Brain pericyte (primary cell): ENCODE measurements around the gene PRDM11.

Source experiments
- DNase-seq: peaks from one replicate; pipeline ENCODE4 v3.0.0-alpha.2; 2012; ENCODE audit warnings: low read depth, low spot score

The PRDM11 gene

DNA sequence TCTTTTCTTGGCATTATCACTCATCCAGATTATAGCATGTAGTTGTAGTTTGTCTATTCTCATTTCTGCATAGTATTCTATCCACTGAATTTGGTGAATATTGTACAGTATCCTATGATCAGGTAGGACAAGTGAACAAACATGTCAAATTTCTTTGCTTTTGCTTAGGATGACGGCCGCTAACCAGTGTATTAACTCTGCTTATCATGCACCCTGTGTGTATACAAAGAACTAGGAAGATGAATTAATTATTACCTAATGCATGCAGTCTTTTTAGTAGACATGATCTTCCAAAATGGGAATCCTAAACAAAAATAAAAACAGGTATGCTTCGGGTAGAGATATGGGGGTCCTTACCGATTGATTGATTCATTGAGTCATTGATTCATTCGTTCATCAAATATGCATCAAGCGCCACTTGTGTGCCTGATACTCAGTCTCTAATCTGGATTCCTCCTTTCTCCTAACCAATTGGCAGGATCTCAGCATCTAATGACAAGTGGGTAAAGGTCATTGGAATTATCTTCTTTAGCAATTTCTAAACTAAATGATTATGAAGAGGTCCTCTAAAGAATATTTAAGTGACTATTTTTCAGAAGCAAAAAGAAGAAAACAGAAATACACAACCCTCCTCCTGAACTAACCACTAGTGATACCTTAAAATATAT, 27.9 kb downstream of the PRDM11 start:
- no peak for DNase-seq

DNA sequence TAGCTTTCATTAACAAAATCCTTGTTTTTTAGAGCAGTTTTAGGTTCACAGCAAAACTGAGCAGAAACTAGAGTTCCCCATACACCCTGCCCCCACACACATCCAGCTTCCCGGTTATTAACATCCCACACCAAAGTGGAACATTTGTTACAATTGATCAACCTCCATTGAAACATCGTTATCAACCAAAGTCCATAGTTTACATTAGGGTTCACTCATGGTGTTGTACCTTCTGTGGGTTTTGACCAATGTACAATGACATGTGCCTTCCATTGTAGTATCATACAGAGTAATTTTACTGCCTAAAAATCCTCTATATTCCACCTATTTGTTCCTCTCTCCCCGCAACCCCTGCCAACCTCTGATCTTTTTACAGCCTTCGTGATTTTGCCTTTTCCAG, 28.5 kb downstream of the PRDM11 start:
- no peak for DNase-seq

DNA sequence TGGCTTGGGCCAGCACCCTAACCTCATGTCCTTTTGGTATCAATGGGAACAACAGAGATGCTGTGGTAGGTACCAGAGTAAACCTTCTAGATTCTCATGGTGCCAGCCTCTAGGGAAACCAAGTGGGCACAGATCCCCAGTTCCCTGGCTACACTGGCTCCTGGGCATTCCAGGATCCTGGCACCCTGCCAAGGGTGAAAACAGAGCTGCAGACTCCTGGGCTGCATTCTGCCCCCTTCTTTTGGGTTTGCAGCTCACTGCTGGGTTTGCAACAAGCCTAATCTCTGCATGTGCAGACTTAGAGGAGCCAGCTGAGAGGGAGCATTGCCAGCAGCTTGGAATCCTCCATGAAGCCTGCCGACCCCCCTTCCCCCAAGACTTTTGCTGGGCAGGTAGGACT, 30.6 kb downstream of the PRDM11 start:
- DNase-seq: no peak

DNA sequence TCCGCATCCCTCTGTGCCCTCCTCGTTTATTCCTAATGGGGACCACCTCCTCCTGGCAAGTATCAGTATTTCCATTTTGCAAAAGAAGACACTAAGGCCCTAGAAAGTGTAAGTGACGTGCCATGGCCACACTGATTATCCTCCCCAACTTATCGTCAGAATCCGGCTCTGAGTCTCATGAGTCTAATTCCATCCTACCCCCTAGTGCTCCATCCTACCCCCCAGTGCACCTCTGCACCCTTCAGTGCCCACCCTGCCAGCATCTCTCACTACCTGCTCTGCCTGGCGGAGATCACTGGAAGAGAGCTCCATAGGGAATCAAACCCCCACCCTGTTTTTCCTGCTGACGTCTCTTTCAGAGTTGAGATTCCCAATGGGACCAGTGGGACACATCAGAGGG, 31.8 kb downstream of the PRDM11 start:
- DNase-seq: no peak

DNA sequence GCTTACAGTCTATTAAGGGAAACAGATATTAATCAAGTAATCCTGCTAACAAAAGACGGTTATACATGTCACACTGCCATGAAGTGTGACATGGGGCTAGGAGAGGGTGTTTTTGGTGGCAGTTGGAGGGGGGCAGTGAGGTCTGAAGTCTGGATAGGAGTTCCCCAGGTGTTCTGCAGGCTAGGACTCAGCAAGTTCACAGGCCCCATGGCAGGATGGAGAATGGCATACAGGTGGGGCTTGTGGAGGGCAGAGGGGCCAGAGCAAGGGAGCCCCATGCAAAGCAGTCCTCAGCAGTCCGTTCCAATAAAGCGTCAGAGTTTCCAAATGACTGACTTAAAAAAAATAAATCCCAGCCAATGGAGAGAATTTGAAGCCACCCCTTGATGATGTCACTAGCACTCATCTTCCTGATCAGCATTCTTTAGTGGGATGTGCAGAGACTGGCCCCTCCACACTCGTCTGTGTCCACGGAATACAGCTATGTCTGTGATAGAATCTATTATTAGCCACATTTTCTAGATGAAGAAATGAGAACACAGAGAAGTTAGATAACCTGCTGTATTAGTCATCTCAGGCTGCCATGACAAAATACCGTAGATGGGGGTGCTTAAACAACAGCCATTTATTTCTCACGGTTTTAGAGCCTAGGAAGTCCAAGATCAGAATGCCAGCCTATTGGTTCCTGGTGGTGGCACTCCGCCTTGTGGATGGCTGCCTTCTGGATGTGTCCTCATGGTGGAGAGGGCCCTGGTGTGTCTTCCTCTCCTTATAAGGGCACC, 32.6 kb downstream of the PRDM11 start:
- DNase-seq: no peak

DNA sequence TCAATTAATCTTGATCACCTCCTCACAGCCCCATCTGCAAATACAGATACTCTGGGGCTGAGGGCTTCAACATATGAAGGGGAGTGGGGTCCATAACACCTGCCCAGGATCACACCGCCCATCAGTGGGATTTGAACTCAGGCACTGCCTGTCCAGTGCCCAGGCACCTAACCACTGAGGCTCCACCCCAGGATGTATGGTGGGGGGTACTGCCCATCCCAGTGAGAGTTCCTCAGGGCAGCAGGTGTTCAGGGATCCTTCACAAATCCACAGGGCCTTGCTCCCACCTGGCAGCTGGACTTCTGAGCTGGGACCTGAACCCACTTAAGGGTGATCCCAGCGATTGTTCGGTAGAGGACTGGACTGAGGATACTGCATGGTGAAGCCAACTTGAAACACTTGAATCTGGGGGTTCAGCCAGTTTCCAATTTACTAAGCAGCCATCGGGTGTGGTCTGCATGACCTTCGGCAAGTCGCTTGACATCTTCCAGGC, 33.3 kb downstream of the PRDM11 start:
- DNase-seq: no peak

DNA sequence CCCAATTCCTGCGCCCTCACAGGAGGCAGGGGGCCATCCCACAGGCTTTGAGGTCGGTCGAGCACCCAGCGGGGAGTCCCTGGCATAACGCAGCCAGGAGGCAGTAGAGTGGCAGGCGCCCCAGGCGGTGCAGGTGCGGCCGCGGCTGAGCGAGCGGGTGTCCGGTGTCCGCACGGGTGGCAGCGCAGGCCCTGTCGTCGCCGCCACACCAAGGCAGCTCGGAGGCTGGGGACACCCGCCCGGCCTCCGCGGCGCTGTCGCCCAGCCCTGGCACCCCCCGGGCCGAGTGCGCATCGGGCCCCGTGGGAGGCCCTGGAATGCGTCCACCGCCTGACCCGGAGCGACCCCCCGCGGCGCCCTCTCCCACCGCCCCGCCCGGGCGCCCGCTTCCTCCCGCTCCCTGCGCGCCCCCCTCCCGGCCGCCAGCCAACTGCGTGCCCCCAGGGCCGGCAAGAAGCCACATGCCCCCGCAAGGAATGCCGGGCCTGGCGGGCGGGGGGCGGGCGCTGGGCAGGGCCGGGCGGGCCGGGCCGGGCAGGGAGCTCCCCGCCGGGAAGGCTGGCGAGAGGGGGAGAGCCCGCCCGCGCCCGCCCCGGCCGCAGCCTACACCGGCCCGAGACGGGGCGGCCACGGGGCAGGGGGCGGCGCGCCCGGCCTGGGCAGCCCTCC, 33.9 kb downstream of the PRDM11 start:
- DNase-seq: no peak

DNA sequence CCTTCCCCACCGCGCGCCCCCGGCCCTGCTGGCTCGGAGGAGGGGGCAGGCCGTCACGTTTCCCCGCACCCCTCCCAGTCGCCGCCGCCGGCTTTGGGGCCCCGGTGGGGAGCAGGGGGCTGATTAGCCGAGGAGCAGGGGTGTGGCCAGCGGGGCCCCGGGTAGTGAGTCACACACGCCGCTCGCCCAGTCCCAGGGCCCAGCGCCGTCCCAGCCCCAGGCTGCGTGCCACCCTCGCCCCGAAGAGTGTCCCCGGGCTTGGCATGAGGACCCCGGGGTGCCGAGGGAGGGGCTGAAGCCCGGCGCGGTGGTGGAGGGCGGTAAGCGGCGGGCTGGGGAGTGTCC, 34.4 kb downstream of the PRDM11 start:
- DNase-seq: no peak

DNA sequence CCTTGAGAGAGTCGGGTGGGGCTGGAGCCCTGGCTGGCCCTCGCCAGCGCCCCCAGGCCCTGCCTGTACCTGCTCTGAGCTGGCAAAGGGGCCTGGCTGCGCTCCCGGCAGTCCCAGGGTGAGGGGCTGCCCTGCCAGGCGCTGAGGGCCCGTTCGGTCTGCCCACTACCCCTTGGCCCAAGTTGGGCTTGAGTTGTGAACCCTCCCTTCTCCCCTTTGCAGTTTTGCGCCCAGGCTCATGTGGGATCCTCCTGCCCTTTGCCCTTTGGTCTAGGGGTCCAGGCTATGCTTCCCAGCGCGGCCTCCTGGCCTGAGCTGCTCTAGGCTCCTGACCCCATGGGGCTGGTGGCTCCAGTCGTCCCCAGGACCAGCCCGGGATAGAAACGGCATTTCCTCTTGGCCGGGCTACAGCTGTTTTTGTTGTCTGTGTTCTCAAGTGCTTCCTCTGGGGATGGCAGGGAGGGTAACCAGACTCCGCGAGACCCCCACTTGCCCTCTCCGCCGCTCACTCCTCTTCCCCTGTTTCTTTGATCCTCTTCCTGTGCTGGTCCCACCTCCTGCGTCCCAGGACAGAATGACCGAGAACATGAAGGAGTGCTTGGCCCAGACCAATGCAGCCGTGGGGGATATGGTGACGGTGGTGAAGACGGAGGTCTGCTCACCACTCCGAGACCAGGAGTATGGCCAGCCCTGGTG, 34.9 kb downstream of the PRDM11 start:
- DNase-seq: no peak

DNA sequence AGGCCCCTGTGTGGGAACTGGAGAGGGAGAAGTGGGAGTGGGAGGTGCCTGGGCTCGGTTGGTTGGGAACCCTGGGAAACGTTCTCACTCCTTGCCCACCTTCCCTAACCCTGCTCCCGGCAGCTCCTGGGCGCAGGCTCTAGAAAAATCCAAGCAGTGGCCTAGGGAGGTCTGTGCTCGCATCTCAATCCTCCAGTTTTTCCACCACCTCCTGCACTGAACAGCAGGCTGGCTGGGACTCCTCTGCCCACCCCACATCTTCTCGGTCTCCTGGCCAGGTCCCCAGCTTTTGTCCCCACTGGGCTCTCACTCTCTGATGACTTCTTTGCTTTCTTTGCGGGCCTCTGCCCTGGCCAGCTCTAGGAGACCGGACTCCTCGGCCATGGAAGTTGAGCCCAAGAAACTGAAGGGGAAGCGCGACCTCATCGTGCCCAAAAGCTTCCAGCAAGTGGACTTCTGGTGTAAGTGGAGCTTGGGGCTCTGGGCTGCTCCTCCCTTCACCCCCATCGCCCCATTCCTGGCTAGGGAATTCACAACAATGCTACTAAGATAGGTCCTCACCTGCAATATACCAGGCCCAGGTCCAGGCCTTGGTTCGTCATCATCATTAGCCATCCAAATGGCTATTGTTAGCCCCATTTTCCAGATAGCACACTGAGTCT, 35.6 kb downstream of the PRDM11 start:
- no peak for DNase-seq

DNA sequence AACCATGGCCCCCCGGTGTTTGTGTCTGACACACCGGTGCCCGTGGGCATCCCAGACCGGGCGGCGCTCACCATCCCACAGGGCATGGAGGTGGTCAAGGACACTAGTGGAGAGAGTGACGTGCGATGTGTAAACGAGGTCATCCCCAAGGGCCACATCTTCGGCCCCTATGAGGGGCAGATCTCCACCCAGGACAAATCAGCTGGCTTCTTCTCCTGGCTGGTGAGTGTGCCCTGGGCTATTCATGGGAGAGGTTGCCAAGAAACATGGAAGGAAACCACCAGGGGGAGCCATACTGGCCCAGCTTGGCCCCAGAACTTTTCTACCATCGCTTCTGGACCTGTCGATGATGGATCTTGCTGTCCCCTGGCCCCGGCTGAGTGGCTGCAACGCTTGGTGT, 36.5 kb downstream of the PRDM11 start:
- no peak for DNase-seq

DNA sequence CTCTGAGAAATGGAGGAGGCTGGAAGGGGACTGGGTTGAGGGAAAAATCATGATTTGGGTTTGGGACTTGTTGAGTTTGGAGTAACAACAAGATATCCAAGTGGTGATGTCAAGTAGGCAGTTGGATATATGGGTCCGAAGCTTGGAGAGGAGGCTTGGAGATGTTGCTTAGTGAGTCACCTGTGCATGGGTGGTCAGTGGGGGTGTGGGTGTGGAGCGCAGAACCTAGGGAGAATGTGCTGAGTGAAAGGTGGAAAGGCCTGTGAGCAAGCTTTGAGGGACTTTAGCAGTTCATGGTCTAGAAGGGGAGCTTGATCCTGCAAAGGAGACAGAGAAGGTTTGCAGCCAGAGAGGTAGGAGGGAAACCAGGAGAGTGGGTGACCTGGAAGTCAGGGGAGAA, 38.2 kb downstream of the PRDM11 start:
- DNase-seq: no peak

DNA sequence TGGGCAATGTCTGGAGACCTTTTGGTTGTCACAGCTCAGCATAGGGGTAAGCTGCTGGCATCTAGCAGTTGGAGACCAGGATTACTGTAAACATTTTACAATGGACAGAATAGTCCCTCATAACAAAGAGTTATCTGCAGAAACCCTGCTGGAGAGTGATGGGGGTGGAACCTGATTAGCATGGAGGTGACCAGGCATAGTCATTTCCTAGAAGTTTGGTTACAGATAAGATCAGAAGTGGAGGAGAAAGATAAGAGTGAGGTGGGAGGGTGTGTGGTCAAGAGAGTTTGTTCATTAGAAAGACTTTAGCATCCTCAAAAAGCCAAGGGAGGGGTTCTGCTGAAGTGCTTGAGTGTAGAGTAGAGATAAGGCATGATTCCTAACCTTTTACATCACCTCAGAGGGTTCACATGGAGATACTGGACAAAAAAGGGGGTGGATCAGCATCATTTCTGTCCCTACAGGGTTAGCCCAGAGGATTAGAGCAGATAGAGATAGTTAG, 38.8 kb downstream of the PRDM11 start:
- no peak for DNase-seq

DNA sequence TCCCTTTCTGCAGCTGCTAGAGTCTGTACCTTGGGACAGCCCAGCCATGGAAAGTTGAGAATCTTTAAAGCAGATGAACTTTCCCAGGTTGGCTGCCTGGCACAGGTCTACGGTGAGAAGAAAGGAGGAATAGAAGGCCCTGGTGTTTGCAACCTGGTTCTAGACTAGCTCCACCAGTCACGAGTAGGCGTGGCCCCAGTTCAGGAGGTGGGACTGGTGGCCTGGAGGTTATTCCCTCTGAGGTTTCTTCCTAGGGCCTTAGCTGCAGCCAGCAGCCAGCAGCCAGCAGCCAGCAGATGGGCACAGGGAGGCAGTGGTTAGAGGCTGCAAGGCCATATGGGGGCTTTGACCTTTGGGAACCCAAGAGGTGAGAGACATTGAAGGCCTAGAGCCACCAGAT, 40.9 kb downstream of the PRDM11 start:
- no peak for DNase-seq

DNA sequence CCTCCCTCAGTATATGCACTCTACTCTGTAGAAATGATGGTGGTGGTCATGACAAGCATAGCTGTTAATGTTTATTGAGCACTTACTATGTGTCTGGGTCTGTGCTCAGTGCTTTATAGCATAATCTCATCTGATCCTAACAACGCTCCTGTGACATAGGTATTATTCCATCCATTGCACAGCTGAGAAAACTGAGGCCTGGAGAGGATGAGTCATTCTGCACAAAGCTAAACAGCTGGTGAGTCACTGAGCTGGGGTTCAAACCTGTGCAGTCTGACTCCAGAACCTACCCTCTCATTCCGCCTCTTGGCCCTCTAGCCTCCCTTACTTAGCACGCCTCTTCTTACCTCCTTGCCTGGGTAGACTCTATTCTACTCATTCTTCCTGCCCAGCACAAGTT, 41.7 kb downstream of the PRDM11 start:
- no peak for DNase-seq

DNA sequence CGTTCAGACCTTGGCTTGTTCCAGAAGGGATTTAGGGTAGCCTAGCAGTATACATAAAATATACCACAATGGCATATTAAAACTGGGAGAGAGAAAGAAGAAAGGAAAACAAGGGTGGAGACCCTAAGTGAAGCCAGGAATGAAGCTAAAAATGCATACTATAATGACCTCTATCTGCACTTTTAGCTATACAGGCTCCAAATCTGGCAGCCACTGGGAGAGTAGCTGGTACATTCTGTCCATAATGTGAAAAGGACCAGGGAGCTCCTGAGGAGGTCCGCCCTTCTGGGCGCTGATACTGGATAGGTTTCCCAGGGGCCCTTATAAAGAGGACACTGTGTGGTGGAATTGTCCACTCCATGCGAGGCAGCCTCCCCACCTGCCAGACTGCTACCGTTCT, 42.8 kb downstream of the PRDM11 start:
- DNase-seq: no peak

DNA sequence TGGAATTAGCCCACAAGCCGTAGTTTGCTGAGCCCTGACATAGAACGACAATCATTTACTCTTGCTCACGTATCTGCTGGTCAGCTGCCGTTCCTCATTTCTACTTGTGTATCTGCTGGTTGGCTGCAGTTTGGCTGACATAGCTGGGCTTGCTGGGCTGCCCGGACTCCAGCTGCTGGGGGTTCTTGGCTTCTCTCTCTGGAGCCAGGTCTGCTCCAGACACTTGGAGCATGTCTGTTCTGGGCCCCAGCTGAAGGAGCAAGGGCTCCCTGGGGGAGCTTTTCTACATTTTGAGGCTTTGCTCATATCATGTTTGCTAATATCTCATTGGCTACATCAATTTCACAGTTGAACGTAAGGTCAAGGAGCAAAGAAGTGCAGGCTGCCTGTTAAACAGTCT, 47.3 kb downstream of the PRDM11 start:
- DNase-seq: no peak

DNA sequence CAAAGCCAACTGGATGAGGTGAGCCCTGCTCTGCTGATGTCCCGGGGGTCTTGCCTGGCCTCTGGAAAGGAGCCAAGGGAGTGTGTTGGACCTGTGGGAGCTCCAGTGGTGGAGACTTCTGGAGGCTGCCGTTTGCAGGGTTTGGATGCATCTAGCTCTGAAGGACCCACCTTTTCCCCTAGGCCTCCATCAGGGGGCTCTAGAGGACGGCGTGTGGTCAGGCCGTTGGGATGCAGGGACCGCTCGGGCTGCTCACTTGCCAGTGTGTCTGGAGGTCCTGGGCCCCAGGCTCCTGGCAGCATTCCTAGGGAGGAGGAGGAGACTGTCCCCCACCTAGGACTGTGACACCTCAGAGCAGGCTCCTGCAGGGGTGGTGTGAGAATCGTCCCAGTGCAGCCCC, 58.3 kb downstream of the PRDM11 start:
- no peak for DNase-seq

DNA sequence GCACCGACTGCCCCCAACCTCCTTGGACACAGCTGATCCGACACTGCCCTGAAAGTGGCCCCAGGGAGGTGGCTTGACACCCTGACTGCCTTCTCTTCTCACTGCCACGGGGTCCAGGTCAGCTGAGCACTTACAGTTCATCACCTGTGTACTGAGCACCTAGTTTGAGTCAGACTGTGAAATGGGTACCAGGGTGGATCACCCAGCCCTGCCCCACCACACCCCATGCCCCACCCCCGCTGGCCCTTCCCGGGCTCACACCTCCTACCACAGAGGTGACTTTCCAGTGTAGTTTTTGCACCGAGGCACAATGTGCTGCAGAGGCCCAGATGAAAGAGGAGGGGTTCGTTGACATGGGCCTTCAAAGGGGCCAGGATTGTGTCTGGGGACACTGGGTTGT, 59.5 kb downstream of the PRDM11 start:
- no peak for DNase-seq

DNA sequence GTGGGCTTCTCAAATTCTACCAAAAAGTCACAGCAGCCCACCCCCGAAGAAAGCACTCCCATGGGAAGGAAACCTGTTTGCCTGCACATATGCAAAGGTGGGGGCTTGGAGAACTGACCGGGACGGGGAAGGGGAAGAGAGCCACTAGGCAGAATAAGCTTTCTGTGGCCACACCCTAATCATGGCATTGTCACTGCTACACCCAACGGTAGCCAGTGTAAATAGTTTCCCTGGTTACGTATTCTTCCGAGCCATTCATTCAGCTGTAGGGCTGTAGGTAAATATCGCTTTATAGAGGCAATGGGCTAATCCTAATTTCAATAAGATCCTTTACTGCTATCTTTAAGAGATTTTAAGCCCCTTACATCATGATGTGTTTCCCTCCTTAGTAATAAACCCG, 61.7 kb downstream of the PRDM11 start:
- DNase-seq: no peak

DNA sequence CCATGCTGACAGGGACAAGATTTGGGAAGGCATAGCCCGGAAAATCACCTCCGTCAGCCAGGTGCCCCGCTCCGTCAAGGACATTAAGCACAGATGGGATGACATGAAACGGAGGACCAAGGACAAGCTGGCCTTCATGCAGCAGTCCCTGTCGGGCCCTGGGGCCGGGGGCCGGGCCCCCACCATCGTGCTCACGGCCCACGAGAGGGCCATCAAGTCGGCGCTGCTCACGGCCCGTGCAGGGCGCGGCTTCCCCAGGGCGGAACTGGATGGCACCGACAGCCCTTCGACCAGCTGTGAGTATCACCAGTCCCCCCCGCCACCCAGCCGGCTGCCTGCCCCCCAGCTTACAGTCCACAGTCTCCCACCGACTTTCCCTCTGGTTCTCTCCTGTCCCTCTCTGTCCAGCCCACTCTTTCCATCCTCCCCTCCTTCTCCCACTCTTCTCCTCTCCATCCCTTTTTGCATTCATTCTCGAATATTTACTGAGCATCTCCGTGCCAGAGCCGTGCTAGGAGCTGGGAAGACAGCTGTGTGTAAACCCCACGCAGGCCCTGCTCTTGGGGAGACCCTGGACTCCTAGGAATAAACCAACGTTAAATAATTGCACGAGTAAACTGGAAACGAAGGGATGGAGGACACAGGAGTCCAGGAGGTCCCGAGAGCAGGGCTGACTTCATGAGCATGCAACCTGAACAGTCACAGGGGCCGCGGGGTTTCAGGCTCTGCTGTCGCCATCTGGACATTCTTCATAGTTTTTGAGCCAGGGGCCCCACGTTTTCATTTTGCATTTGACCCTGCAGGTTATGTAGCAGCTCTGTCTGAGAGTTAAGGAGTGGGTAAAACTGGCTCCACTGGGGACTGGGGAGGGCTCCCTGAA, 62.8 kb downstream of the PRDM11 start:
- no peak for DNase-seq
